Measurements from ENCODE around the gene SHISA9.

GRCh38 chr16:12885742-12886141 lies 15.7 kb upstream of the SHISA9 start:
- TF ChIP-seq POLR2A (IDR thresholded peaks at IDR 0.05) (no peak), CTCF (IDR thresholded peaks at IDR 0.05) (no peak), EP300 (IDR thresholded peaks at IDR 0.05) (no peak), POLR2AphosphoS5 (IDR thresholded peaks at IDR 0.05) (no peak)

All from stomach (tissue), 4 donors.